HG02973 (cell line): ENCODE measurements around the gene RGS19.
"Not testable (repeated sequence)": the region's sequence is repeated elsewhere in the genome, so short reads cannot be mapped to it uniquely, and the experiment has no call there.

Source experiments
- ATAC-seq: cut with Tn5 transposase; IDR thresholded peaks from one replicate; pipeline ENCODE4 v1.9.1; 2021; ENCODE audit warnings: moderate library complexity; ENCODE audit not compliant: unreplicated experiment

The RGS19 gene

GRCh38 chr20:64079273-64080012 is at the start of gene RGS19:
Gene RGS19 (minus strand): TSS chr20:64079518. CDS start chr20:64076886, 2,632 bp downstream.
- peak; percentile 39 for ATAC-seq

- ATAC-seq: not testable (repeated sequence)
Measured at GRCh38 chr20:64123517-64123916, 44.2 kb upstream of the RGS19 start.

GRCh38 chr20:64122927-64123326 is 43.6 kb upstream of the RGS19 start:
- not testable (repeated sequence) for ATAC-seq

- ATAC-seq: no peak
Measured at GRCh38 chr20:64121586-64121985, 42.3 kb upstream of the RGS19 start.

- no peak for ATAC-seq
Measured at GRCh38 chr20:64119681-64120341, 40.5 kb upstream of the RGS19 start.

GRCh38 chr20:64119301-64119680 is 40.0 kb upstream of the RGS19 start:
- no peak for ATAC-seq

GRCh38 chr20:64117432-64117777 is 38.1 kb upstream of the RGS19 start:
- not testable (repeated sequence) for ATAC-seq

- ATAC-seq: no peak
Measured at GRCh38 chr20:64116541-64117431, 37.5 kb upstream of the RGS19 start.

GRCh38 chr20:64116016-64116415 is 36.7 kb upstream of the RGS19 start:
- ATAC-seq: no peak

GRCh38 chr20:64115171-64115911 is 36.0 kb upstream of the RGS19 start:
- ATAC-seq: no peak

GRCh38 chr20:64114356-64114971 is 35.1 kb upstream of the RGS19 start:
- ATAC-seq: no peak

GRCh38 chr20:64113796-64114355 is 34.6 kb upstream of the RGS19 start:
- no peak for ATAC-seq

GRCh38 chr20:64113444-64113775 is 34.1 kb upstream of the RGS19 start:
- no peak for ATAC-seq

- ATAC-seq: no peak
Measured at GRCh38 chr20:64112691-64113443, 33.5 kb upstream of the RGS19 start.

GRCh38 chr20:64111841-64112641 is 32.7 kb upstream of the RGS19 start:
- ATAC-seq: no peak

GRCh38 chr20:64110411-64111068 is 31.2 kb upstream of the RGS19 start:
- no peak for ATAC-seq

- no peak for ATAC-seq
Measured at GRCh38 chr20:64109831-64110391, 30.6 kb upstream of the RGS19 start.
